ENCODE data around the gene TMEM26.

TMEM26 gene

DNA sequence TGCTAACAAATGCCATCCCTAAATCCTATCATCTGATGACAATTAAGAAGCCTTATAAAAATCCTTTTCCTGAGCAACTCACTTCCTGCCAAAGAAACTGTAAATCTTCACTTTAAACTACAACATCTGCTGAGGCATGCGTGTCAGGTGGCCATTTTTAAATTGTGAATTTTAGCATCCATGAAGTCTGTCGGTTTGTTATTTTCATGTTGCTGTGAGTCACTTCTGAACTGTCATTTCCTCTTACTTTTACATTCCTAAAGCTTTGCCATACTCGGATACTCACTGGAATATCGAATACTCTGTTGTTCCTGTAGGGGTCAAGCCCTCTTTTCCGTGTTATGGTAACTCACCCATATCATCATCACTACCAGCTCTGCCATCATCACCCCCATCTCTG is 34.3 kb upstream of the TMEM26 start:
- Histone ChIP-seq H3K27ac (ENCODE audit: extremely low read depth, low read depth, low read length) (no peak overlapping the region), H3K4me3 (ENCODE audit: low read depth, low read length) (no peak overlapping the region), H3K4me1 (ENCODE audit: control insufficient read depth, insufficient read depth, low read length) (no peaks in the 10 kb centered on the region), H3K36me3 (ENCODE audit: control insufficient read depth in 2 of 2, insufficient read depth in 1 of 2, low read length in 2 of 2) (no peaks in the 10 kb centered on the region), H3K9me3 (ENCODE audit: control insufficient read depth, insufficient read depth, low read depth, low read length) (no peaks in the 10 kb centered on the region)
- TF ChIP-seq YY1 (tag by site-specific recombination; IDR thresholded peaks at IDR 0.05), result no peak
- no peak for TF ChIP-seq HOXC10 (CRISPR knock-in tag; IDR thresholded peaks at IDR 0.05)
- TF ChIP-seq ZNF837 (tag by site-specific recombination; IDR thresholded peaks at IDR 0.05), result no peak
- no peak for TF ChIP-seq GLIS1 (tag by site-specific recombination; IDR thresholded peaks at IDR 0.05)
- no peak for TF ChIP-seq ZNF792 (tag by site-specific recombination; IDR thresholded peaks at IDR 0.05)
- no peak for TF ChIP-seq ZNF133 (tag by site-specific recombination; IDR thresholded peaks at IDR 0.05)
- TF ChIP-seq ZNF654 (tag by site-specific recombination; IDR thresholded peaks at IDR 0.05; ENCODE audit: low read depth), result no peak
- no peak for TF ChIP-seq ZBTB10 (tag by site-specific recombination; IDR thresholded peaks at IDR 0.05)
- no peak for TF ChIP-seq GLIS2 (tag by site-specific recombination; IDR thresholded peaks at IDR 0.05)
- TF ChIP-seq ZNF341 (tag by site-specific recombination; IDR thresholded peaks at IDR 0.05; ENCODE audit: low read depth), result no peak
- no peak for TF ChIP-seq ZSCAN18 (tag by site-specific recombination; IDR thresholded peaks at IDR 0.05)
- TF ChIP-seq GFI1B (tag by site-specific recombination; IDR thresholded peaks at IDR 0.05), result no peak
- no peak for TF ChIP-seq ZNF311 (tag by site-specific recombination; IDR thresholded peaks at IDR 0.05; ENCODE audit: borderline replicate concordance)
- no peak for TF ChIP-seq OSR2 (tag by site-specific recombination; IDR thresholded peaks at IDR 0.05)
- TF ChIP-seq ZNF768 (tag by site-specific recombination; IDR thresholded peaks at IDR 0.05), result no peak
- TF ChIP-seq ZNF391 (tag by site-specific recombination; IDR thresholded peaks at IDR 0.05; ENCODE audit: borderline replicate concordance, low read depth), result no peak
- TF ChIP-seq ZBTB20 (tag by site-specific recombination; IDR thresholded peaks at IDR 0.05), result no peak
- TF ChIP-seq ZFP3 (tag by site-specific recombination; IDR thresholded peaks at IDR 0.05; ENCODE audit: low read depth), result no peak
- POLR2A ChIA-PET, result no interaction called here
- CTCF ChIA-PET, result no interaction called here

GRCh38 chr10:61486738-61487396 is 33.7 kb upstream of the TMEM26 start:
- no peaks in the 10 kb centered on the region for H3K4me1 ChIP-seq (ENCODE audit: control insufficient read depth, insufficient read depth, low read length)
- CTCF ChIA-PET, result interaction anchor here (0.6 kb wide), 1 partner anchor 910 kb away, joined by 3 read pairs; no protein-coding TSS in a partner anchor
- H3K9me3 ChIP-seq (ENCODE audit: control insufficient read depth, insufficient read depth, low read depth, low read length), result no peaks in the 10 kb centered on the region
- H3K27ac ChIP-seq (ENCODE audit: extremely low read depth, low read depth, low read length), result no peak overlapping the region
- no peak overlapping the region for H3K4me3 ChIP-seq (ENCODE audit: low read depth, low read length)
- H3K36me3 ChIP-seq (ENCODE audit: control insufficient read depth in 2 of 2, insufficient read depth in 1 of 2, low read length in 2 of 2), result no peaks in the 10 kb centered on the region
- POLR2A ChIA-PET, result no interaction called here
- TF ChIP-seq, protein P1, sequence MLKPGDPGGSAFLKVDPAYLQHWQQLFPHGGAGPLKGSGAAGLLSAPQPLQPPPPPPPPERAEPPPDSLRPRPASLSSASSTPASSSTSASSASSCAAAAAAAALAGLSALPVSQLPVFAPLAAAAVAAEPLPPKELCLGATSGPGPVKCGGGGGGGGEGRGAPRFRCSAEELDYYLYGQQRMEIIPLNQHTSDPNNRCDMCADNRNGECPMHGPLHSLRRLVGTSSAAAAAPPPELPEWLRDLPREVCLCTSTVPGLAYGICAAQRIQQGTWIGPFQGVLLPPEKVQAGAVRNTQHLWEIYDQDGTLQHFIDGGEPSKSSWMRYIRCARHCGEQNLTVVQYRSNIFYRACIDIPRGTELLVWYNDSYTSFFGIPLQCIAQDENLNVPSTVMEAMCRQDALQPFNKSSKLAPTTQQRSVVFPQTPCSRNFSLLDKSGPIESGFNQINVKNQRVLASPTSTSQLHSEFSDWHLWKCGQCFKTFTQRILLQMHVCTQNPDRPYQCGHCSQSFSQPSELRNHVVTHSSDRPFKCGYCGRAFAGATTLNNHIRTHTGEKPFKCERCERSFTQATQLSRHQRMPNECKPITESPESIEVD (tag by site-specific recombination; IDR thresholded peaks at IDR 0.05), result no peak
- TF ChIP-seq ZNF391 (tag by site-specific recombination; IDR thresholded peaks at IDR 0.05; ENCODE audit: borderline replicate concordance, low read depth) (no peak), ZNF600 (tag by site-specific recombination; IDR thresholded peaks at IDR 0.05) (no peak), ZNF169 (tag by site-specific recombination; IDR thresholded peaks at IDR 0.05) (no peak), INSM2 (tag by site-specific recombination; IDR thresholded peaks at IDR 0.05) (no peak), ZNF658 (tag by site-specific recombination; IDR thresholded peaks at IDR 0.05) (no peak), ZNF404 (tag by site-specific recombination; IDR thresholded peaks at IDR 0.05) (no peak), ZNF324 (tag by site-specific recombination; IDR thresholded peaks at IDR 0.05) (no peak)
- TF ChIP-seq, protein P2, sequence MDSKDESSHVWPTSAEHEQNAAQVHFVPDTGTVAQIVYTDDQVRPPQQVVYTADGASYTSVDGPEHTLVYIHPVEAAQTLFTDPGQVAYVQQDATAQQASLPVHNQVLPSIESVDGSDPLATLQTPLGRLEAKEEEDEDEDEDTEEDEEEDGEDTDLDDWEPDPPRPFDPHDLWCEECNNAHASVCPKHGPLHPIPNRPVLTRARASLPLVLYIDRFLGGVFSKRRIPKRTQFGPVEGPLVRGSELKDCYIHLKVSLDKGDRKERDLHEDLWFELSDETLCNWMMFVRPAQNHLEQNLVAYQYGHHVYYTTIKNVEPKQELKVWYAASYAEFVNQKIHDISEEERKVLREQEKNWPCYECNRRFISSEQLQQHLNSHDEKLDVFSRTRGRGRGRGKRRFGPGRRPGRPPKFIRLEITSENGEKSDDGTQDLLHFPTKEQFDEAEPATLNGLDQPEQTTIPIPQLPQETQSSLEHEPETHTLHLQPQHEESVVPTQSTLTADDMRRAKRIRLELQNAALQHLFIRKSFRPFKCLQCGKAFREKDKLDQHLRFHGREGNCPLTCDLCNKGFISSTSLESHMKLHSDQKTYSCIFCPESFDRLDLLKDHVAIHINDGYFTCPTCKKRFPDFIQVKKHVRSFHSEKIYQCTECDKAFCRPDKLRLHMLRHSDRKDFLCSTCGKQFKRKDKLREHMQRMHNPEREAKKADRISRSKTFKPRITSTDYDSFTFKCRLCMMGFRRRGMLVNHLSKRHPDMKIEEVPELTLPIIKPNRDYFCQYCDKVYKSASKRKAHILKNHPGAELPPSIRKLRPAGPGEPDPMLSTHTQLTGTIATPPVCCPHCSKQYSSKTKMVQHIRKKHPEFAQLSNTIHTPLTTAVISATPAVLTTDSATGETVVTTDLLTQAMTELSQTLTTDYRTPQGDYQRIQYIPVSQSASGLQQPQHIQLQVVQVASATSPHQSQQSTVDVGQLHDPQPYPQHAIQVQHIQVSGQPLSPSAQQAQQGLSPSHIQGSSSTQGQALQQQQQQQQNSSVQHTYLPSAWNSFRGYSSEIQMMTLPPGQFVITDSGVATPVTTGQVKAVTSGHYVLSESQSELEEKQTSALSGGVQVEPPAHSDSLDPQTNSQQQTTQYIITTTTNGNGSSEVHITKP (tag by site-specific recombination; IDR thresholded peaks at IDR 0.05), result no peak
